BJ (cell line): Measurements from ENCODE around the gene RABEP2. TPM values are rescaled to one million over a fixed set of nuclear protein-coding genes. Genes with fewer than 3 reads are reported as not detected.

ENCODE experiments used
- CTCF ChIA-PET: fragments of 350-600 bp; formaldehyde crosslinking; extraction: SDS; loops from one replicate; lab custom pipeline; 2021; ENCODE audit warnings: antibody characterized with exemption, inconsistent platforms; lab: Yijun Ruan, JAX
- POLR2A ChIA-PET: fragments of 300-600 bp; sonication (Branson Sonifier 250); formaldehyde crosslinking; extraction: SDS; loops from one replicate; lab custom pipeline; 2021; ENCODE audit warnings: antibody characterized with exemption; lab: Charles Lee
- DNase-seq: peaks from one replicate; pipeline ENCODE4 v3.0.0-alpha.2; 2011; ENCODE audit warnings: low read depth
- H3K27me3 ChIP-seq: 2 replicates; pipeline ENCODE4 v1.6.0; 2011; ENCODE audit warnings: low read length; ENCODE audit not compliant: control insufficient read depth, insufficient read depth
- H3K36me3 ChIP-seq: 2 replicates; pipeline ENCODE4 v1.5.1; 2011; ENCODE audit warnings: low read length; ENCODE audit not compliant: control insufficient read depth, insufficient read depth
- H3K4me3 ChIP-seq: 2 replicates; pipeline ENCODE4 v1.5.1; 2011; ENCODE audit warnings: low read depth, mild to moderate bottlenecking, control low read depth, low read length
- CTCF ChIP-seq: IDR thresholded peaks from 2 replicates; pipeline ENCODE4 v1.5.1; 2011; ENCODE audit warnings: low read depth, mild to moderate bottlenecking, control low read depth, inconsistent platforms, low read length, moderate library complexity; ENCODE audit not compliant: insufficient read depth
- polyA plus RNA-seq: library from polyadenylated mRNA; depleted of rRNA; stranded (reverse); fragments of >200 nt; gene quantifications from 2 replicates; pipeline ENCODE4 v1.2.3, GENCODE V29; 2011

RABEP2 gene
- polyA plus RNA-seq, 1 experiment, result 20.4 TPM

DNA sequence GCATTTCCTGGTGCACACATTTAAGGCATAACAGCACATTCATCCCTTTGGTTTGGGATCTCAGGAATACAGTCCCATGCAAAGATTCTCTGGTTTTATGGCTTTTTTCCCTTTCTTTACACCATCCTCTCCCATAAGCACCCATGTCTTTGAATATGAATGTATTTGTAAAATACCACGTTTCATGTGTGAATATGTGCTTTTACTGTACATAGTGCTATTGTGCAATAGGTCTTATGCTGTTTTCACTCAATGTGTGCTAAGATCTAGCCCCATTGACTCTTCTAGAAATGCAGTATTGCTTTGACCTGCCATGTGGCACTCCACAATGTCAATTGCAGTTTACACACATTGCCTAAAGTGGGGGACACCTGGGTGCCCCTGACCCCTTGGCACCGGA lies 39.5 kb upstream of the RABEP2 start:
- ChIA-PET POLR2A (no interaction called here), CTCF (interaction anchor here (1.9 kb wide), 1 partner anchor 10 kb away, joined by 7 read pairs; the partner anchor contains the start of gene SPNS1)
- no peak for TF ChIP-seq CTCF
- peaks cover 11% of the 10 kb centered on the region for H3K36me3 ChIP-seq
- no peaks in the 10 kb centered on the region for H3K27me3 ChIP-seq
- DNase-seq, result no peak
- H3K4me3 ChIP-seq, result no peak overlapping the region

- H3K4me3 ChIP-seq, result no peak overlapping the region
- peaks cover 11% of the 10 kb centered on the region for H3K36me3 ChIP-seq
- POLR2A ChIA-PET, result no interaction called here
- no peaks in the 10 kb centered on the region for H3K27me3 ChIP-seq
- CTCF ChIA-PET, result interaction anchor here (1.9 kb wide), 1 partner anchor 10 kb away, joined by 7 read pairs; the partner anchor contains the start of gene SPNS1
- DNase-seq, result no peak
- TF ChIP-seq CTCF, result no peak
Observed at GRCh38 chr16:28964072-28964471, 39.0 kb upstream of the RABEP2 start.

DNA sequence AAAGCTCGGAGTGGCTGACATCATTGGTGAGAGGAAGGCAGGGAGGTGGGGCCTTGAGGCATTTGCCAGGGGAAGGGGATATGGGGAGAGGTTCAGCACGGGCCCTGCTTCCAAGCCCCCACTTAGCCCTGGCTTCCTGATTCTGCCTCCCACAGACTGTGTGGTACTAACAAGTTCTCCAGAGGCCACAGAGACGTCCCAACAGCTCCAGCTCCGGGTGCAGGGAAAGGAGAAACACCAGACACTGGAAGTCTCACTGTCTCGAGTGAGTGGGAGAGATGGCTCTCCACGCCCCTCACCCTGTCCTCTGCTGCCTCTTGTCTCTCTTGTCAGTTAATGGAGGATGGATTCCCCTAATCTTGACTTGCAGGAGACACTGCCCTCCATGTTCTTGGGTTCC lies 33.8 kb upstream of the RABEP2 start:
- POLR2A ChIA-PET, result no interaction called here
- no peak for TF ChIP-seq CTCF
- CTCF ChIA-PET, result interaction anchor here (1.0 kb wide), 1 partner anchor 15 kb away, joined by 3 read pairs; no protein-coding TSS in a partner anchor
- Histone ChIP-seq H3K36me3 (peaks cover 17% of the 10 kb centered on the region), H3K27me3 (no peaks in the 10 kb centered on the region), H3K4me3 (no peak overlapping the region)
- no peak for DNase-seq

GRCh38 chr16:28958216-28958615 lies 33.2 kb upstream of the RABEP2 start:
- ChIA-PET CTCF (interaction anchor here (1.0 to 1.2 kb wide), 2 partner anchors 13 to 16 kb away, joined by 3 to 4 read pairs; no protein-coding TSS in a partner anchor), POLR2A (no interaction called here)
- Histone ChIP-seq H3K4me3 (no peak overlapping the region), H3K27me3 (no peaks in the 10 kb centered on the region), H3K36me3 (peaks cover 12% of the 10 kb centered on the region)
- no peak for DNase-seq
- no peak for TF ChIP-seq CTCF

DNA sequence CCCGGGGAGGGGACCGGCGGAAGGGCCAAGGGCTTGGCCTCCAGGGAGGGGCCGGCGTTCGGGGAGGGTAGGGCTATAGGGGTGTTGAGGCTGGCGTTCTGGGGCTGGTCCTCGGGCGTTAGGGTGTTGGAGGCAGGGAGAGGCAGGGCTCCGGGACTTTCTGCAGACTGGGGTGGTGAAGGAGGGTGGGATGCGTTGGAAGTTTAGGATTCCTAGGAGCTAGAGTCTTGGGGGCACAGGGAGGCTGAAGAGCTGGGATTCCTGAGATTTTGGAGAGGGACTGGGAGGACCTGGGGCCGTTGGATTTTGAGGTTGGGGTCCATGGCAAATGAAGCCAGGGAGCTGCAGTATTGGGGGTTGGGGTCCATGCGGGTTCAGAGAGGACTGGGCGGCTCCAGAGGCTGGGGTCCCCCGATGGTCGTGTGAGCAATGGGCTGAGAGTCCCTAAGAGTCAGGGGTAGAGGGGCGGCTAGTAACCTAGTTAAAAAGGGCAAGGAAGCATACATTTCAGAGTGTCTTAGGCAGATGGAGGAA lies 26.4 kb upstream of the RABEP2 start:
- no peak for DNase-seq
- Histone ChIP-seq H3K27me3 (no peaks in the 10 kb centered on the region), H3K36me3 (peaks cover 7% of the 10 kb centered on the region), H3K4me3 (peak overlapping the region; percentile 88)
- ChIA-PET POLR2A (no interaction called here), CTCF (interaction anchor here (0.8 to 1.6 kb wide), 3 partner anchors 22 to 760 kb away, joined by 3 to 5 read pairs (median 3); partner anchors contain the start of genes SH2B1 and SPNS1)
- no peak for TF ChIP-seq CTCF
